Measurements from ENCODE around the gene TAS2R39. TPM values are rescaled to one million over a fixed set of nuclear protein-coding genes. Genes with fewer than 3 reads are reported as not detected.
"Not testable (repeated sequence)": the region's sequence is repeated elsewhere in the genome, so short reads cannot be mapped to it uniquely, and the experiment has no call there.

TAS2R39 gene
- not detected in 2 replicates for total RNA-seq

DNA sequence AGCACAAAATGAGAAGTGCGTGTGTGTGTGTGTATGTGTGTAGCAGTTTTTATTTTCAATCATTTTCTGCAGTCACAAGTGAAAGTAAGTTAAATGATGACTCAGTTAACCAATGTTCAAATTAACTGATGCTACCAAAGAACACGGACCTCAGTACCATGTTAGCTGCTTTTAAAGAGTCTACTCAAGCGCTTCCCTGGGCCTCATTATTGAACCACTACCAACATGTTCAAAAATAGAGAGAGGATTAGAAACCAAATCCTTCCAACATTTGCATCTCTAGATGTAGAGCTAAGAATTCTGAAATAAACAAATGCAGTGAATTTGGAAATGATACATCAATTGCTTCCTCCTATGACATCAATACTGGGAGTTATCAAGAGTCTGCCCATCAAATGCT, at the start of gene TAS2R39:
TAS2R39 (plus strand) TSS at position 396 of the 400 bp plus-strand sequence; CDS start at position 396, 0 bp downstream.
- no peak within 1 kb of the TSS for H3K27ac ChIP-seq (ENCODE audit: low read depth, low read length)
- no peaks in the 10 kb centered on the region for H3K36me3 ChIP-seq (ENCODE audit: insufficient read depth, low read length)
- no peak within 1 kb of the TSS for H3K4me2 ChIP-seq (ENCODE audit: insufficient read depth, low read length)
- TF ChIP-seq, protein P1, sequence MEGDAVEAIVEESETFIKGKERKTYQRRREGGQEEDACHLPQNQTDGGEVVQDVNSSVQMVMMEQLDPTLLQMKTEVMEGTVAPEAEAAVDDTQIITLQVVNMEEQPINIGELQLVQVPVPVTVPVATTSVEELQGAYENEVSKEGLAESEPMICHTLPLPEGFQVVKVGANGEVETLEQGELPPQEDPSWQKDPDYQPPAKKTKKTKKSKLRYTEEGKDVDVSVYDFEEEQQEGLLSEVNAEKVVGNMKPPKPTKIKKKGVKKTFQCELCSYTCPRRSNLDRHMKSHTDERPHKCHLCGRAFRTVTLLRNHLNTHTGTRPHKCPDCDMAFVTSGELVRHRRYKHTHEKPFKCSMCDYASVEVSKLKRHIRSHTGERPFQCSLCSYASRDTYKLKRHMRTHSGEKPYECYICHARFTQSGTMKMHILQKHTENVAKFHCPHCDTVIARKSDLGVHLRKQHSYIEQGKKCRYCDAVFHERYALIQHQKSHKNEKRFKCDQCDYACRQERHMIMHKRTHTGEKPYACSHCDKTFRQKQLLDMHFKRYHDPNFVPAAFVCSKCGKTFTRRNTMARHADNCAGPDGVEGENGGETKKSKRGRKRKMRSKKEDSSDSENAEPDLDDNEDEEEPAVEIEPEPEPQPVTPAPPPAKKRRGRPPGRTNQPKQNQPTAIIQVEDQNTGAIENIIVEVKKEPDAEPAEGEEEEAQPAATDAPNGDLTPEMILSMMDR (IDR thresholded peaks at IDR 0.05; ENCODE audit: extremely low read depth, low read depth, low read length) = no peak
- H3K27me3 ChIP-seq (ENCODE audit: insufficient read depth, low read length) = no peaks in the 10 kb centered on the region
- H3K79me2 ChIP-seq (ENCODE audit: insufficient read depth, low read length) = no peaks in the 10 kb centered on the region
- no peak within 1 kb of the TSS for H2AFZ ChIP-seq (ENCODE audit: low read length)
- DNase-seq (ENCODE audit: insufficient read length, low spot score, missing footprints) = peak; percentile 39
- no peaks in the 10 kb centered on the region for H3K4me1 ChIP-seq (ENCODE audit: insufficient read depth, low read length)
- no peaks in the 10 kb centered on the region for H4K20me1 ChIP-seq (ENCODE audit: insufficient read depth, low read length)
- H3K4me3 ChIP-seq (ENCODE audit: insufficient read depth, low read length) = no peak within 1 kb of the TSS
- no peaks in the 10 kb centered on the region for H3K9me3 ChIP-seq (ENCODE audit: low read depth, low read length)

DNA sequence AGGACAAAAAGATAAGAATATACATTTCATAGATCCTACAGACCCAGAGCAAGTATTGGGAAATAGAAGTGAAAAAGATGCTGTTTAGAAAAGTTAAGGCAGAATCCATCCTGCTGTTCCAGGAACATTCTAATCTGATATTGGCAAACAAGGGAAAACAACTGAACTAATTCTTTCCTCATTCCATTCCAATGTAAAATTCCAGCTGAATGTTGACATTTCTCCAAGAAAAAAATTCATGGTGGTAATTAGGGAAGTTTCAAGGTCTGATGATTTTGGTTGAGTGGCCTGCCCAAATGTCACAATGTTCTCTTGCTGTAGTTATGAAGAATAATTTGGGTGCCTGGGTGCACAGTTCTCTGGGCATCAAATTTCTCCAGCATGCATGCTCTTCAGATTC, 36.1 kb upstream of the TAS2R39 start:
- Histone ChIP-seq H3K36me3 (ENCODE audit: insufficient read depth, low read length) (no peaks in the 10 kb centered on the region), H2AFZ (ENCODE audit: low read length) (no peak overlapping the region), H3K4me1 (ENCODE audit: insufficient read depth, low read length) (no peaks in the 10 kb centered on the region), H4K20me1 (ENCODE audit: insufficient read depth, low read length) (no peaks in the 10 kb centered on the region), H3K79me2 (ENCODE audit: insufficient read depth, low read length) (no peaks in the 10 kb centered on the region), H3K27me3 (ENCODE audit: insufficient read depth, low read length) (no peaks in the 10 kb centered on the region), H3K4me3 (ENCODE audit: insufficient read depth, low read length) (no peak overlapping the region), H3K4me2 (ENCODE audit: insufficient read depth, low read length) (no peak overlapping the region), H3K9me3 (ENCODE audit: low read depth, low read length) (no peaks in the 10 kb centered on the region), H3K27ac (ENCODE audit: low read depth, low read length) (no peak overlapping the region)
- TF ChIP-seq, protein P1 (IDR thresholded peaks at IDR 0.05; ENCODE audit: extremely low read depth, low read depth, low read length) = no peak
- no peak for DNase-seq (ENCODE audit: insufficient read length, low spot score, missing footprints)

DNA sequence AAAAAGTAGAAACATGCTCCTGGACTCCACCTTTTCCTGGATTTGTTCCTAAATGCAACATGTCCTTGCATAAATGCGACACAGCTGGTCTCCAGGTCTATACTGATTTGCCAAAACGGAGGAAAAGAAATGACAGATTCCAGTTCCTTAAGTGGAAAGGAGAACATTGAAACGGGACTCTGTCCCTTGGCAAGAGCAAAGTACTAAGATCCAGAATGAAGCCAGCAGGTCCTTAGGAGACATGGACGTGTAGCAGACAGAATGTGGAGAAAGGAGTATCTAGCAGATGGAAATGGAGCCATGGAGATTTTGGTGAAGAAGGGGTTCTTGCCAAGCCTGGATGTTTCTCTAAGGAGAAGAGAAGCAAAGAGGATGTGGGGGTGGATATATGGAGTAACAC, 35.2 kb upstream of the TAS2R39 start:
- Histone ChIP-seq H3K27ac (ENCODE audit: low read depth, low read length) (no peak overlapping the region), H3K79me2 (ENCODE audit: insufficient read depth, low read length) (no peaks in the 10 kb centered on the region), H4K20me1 (ENCODE audit: insufficient read depth, low read length) (no peaks in the 10 kb centered on the region), H3K36me3 (ENCODE audit: insufficient read depth, low read length) (no peaks in the 10 kb centered on the region), H3K9me3 (ENCODE audit: low read depth, low read length) (no peaks in the 10 kb centered on the region), H3K4me1 (ENCODE audit: insufficient read depth, low read length) (no peaks in the 10 kb centered on the region), H2AFZ (ENCODE audit: low read length) (no peak overlapping the region), H3K4me3 (ENCODE audit: insufficient read depth, low read length) (no peak overlapping the region), H3K27me3 (ENCODE audit: insufficient read depth, low read length) (no peaks in the 10 kb centered on the region), H3K4me2 (ENCODE audit: insufficient read depth, low read length) (no peak overlapping the region)
- TF ChIP-seq, protein P1 (IDR thresholded peaks at IDR 0.05; ENCODE audit: extremely low read depth, low read depth, low read length) = no peak
- DNase-seq (ENCODE audit: insufficient read length, low spot score, missing footprints) = peak; percentile 5

DNA sequence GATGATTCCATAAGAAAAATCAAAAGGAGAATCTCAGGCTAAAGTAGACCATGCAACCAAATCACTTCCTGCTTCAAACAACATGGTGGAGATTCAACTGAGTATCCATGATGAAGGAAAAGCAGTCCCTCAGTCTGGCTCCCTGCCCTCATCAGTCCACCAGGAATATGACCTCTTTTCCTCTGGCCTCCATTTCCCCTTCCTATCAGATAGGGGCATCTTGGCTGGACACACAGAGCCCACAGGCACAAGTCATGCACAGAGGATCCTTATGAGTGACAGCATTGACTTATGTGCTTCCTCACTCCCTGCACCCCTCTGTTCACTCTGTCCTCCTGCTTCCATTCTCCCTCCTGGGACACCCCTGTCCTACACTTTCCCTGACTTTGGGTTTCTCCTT, 34.6 kb upstream of the TAS2R39 start:
- TF ChIP-seq, protein P1 (IDR thresholded peaks at IDR 0.05; ENCODE audit: extremely low read depth, low read depth, low read length) = no peak
- Histone ChIP-seq H3K9me3 (ENCODE audit: low read depth, low read length) (no peaks in the 10 kb centered on the region), H3K4me2 (ENCODE audit: insufficient read depth, low read length) (no peak overlapping the region), H3K79me2 (ENCODE audit: insufficient read depth, low read length) (no peaks in the 10 kb centered on the region), H3K27ac (ENCODE audit: low read depth, low read length) (no peak overlapping the region), H3K36me3 (ENCODE audit: insufficient read depth, low read length) (no peaks in the 10 kb centered on the region), H3K4me3 (ENCODE audit: insufficient read depth, low read length) (no peak overlapping the region), H4K20me1 (ENCODE audit: insufficient read depth, low read length) (no peaks in the 10 kb centered on the region), H3K27me3 (ENCODE audit: insufficient read depth, low read length) (no peaks in the 10 kb centered on the region), H3K4me1 (ENCODE audit: insufficient read depth, low read length) (no peaks in the 10 kb centered on the region), H2AFZ (ENCODE audit: low read length) (no peak overlapping the region)
- no peak for DNase-seq (ENCODE audit: insufficient read length, low spot score, missing footprints)

DNA sequence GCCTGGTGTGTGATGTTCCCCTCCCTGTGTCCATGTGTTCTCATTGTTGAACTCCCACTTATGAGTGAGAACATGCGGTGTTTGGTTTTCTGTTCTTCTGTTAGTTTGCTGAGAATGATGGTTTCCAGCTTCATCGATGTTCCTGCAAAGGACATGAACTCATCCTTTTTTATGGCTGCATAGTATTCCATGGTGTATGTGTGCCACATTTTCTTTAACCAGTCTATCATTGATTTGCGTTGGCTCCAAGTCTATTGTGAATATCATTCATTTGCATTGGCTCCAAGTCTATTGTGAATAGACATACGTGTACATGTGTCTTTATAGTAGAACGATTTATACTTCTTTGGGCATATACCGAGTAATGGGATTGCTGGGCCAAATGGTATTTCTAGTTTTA, 32.5 kb upstream of the TAS2R39 start:
- not testable (repeated sequence) for H3K27ac ChIP-seq (ENCODE audit: low read depth, low read length); H4K20me1 ChIP-seq (ENCODE audit: insufficient read depth, low read length); H3K9me3 ChIP-seq (ENCODE audit: low read depth, low read length); H3K4me3 ChIP-seq (ENCODE audit: insufficient read depth, low read length); H3K4me2 ChIP-seq (ENCODE audit: insufficient read depth, low read length); H3K36me3 ChIP-seq (ENCODE audit: insufficient read depth, low read length); DNase-seq (ENCODE audit: insufficient read length, low spot score, missing footprints); H2AFZ ChIP-seq (ENCODE audit: low read length); H3K79me2 ChIP-seq (ENCODE audit: insufficient read depth, low read length); H3K27me3 ChIP-seq (ENCODE audit: insufficient read depth, low read length); H3K4me1 ChIP-seq (ENCODE audit: insufficient read depth, low read length)

DNA sequence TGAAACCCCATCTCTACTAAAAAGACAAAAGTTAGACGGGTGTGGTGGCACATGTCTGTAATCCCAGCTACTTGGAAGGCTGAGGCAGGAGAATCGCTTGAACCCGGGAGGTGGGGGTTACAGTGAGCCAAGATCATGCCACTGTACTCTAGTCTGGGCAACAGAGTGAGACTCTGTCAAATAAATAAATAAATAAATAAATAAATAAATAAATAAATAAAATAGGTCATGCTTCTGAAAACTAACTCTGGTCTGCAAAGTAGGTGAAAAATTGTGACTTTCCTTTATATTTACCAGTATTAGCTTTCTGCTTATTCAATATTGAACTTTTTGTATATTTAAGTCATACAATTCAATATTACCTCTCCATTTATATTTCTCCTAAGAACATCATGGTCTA, 24.6 kb upstream of the TAS2R39 start:
- DNase-seq (ENCODE audit: insufficient read length, low spot score, missing footprints); H3K9me3 ChIP-seq (ENCODE audit: low read depth, low read length); H4K20me1 ChIP-seq (ENCODE audit: insufficient read depth, low read length); H3K4me1 ChIP-seq (ENCODE audit: insufficient read depth, low read length); H3K27me3 ChIP-seq (ENCODE audit: insufficient read depth, low read length); H3K4me3 ChIP-seq (ENCODE audit: insufficient read depth, low read length); H3K27ac ChIP-seq (ENCODE audit: low read depth, low read length); H3K36me3 ChIP-seq (ENCODE audit: insufficient read depth, low read length); H3K4me2 ChIP-seq (ENCODE audit: insufficient read depth, low read length); H2AFZ ChIP-seq (ENCODE audit: low read length); H3K79me2 ChIP-seq (ENCODE audit: insufficient read depth, low read length): not testable (repeated sequence)
